Body of pancreas (tissue), 4 donors: Measurements from ENCODE around the gene ZNF660.

Experiments used
- CTCF ChIP-seq, 7 experiments: fragments of 450-650 bp in 4 of 7; fragments of 200-600 bp in 3 of 7; sonication (generic) in 3 of 7; IDR thresholded peaks; one replicate each; pipeline ENCODE4 v1.5.1; 2016 to 2019; ENCODE audit warnings: antibody characterized with exemption in 7 of 7
- POLR2A ChIP-seq, 3 donors: fragments of 450-650 bp; IDR thresholded peaks; one replicate each; pipeline ENCODE4 v1.6.1; 2016; ENCODE audit warnings: antibody characterized with exemption in 3 of 3, mild to moderate bottlenecking in 2 of 3

- no peak for TF ChIP-seq CTCF (IDR thresholded peaks at IDR 0.05)
- TF ChIP-seq POLR2A (IDR thresholded peaks at IDR 0.05): no peak
These were observed 11.9 kb downstream of the ZNF660 start for GRCh38 chr3:44596621-44597020.
